Measurements from ENCODE around the gene HDAC7.
"Not testable (repeated sequence)": the region's sequence is repeated elsewhere in the genome, so short reads cannot be mapped to it uniquely, and the experiment has no call there.

HDAC7 gene

GRCh38 chr12:47828008-47828975, 8.6 kb upstream of the HDAC7 start:
- DNase-seq = no peak

- DNase-seq = no peak
Observed at GRCh38 chr12:47825173-47825639, 5.5 kb upstream of the HDAC7 start.

GRCh38 chr12:47824635-47825034, 4.9 kb upstream of the HDAC7 start:
- DNase-seq = no peak

- DNase-seq = no peak
Observed at GRCh38 chr12:47824198-47824597, 4.5 kb upstream of the HDAC7 start.

- DNase-seq = no peak
Observed at GRCh38 chr12:47823422-47824086, 3.9 kb upstream of the HDAC7 start.

GRCh38 chr12:47822863-47823262, 3.2 kb upstream of the HDAC7 start:
- no peak for DNase-seq

- no peak for DNase-seq
Observed at GRCh38 chr12:47822401-47822800, 2.7 kb upstream of the HDAC7 start.

GRCh38 chr12:47821346-47821706, 1.6 kb upstream of the HDAC7 start:
- no peak for DNase-seq

- DNase-seq = no peak
Observed at GRCh38 chr12:47820631-47821345, 1.1 kb upstream of the HDAC7 start.

- peak; percentile 77 for DNase-seq
Observed at GRCh38 chr12:47819138-47819895, 386 bp downstream of the HDAC7 start.

- DNase-seq = peak; percentile 66
Observed at GRCh38 chr12:47818467-47819137, 1.1 kb downstream of the HDAC7 start.

GRCh38 chr12:47818007-47818376, 1.7 kb downstream of the HDAC7 start:
- no peak for DNase-seq

GRCh38 chr12:47817272-47818006, 2.3 kb downstream of the HDAC7 start:
- no peak for DNase-seq

GRCh38 chr12:47816403-47817271, 3.1 kb downstream of the HDAC7 start:
- peak; percentile 39 for DNase-seq

- DNase-seq = not testable (repeated sequence)
Observed at GRCh38 chr12:47815447-47815846, 4.3 kb downstream of the HDAC7 start.

- DNase-seq = peak; percentile 42
Observed at GRCh38 chr12:47814539-47815170, 5.0 kb downstream of the HDAC7 start.

- peak; percentile 38 for DNase-seq
Observed at GRCh38 chr12:47813511-47814196, 6.0 kb downstream of the HDAC7 start.

GRCh38 chr12:47812797-47813510, 6.7 kb downstream of the HDAC7 start:
- DNase-seq = peak; percentile 97
